Spleen (tissue), 11 donors: ENCODE measurements around the gene CCL21. TPM values are rescaled to one million over a fixed set of nuclear protein-coding genes. Genes with fewer than 3 reads are reported as not detected.

Experiments used
- DNase-seq: peaks from one replicate; pipeline ENCODE4 v3.0.0-alpha.2; 2020
- H3K27ac ChIP-seq, 8 donors: fragments of 200-600 bp; sonication (generic) in 7 of 8; 1 replicate in 4 of 8; 2 replicates in 4 of 8; pipeline versions ENCODE4 v1.5.0 to v1.8.0; 2016 to 2021; ENCODE audit warnings: inconsistent platforms in 4 of 8, mild to moderate bottlenecking in 4 of 8, moderate library complexity in 1 of 8
- H3K27me3 ChIP-seq, 7 donors: fragments of 200-600 bp; sonication (generic) in 6 of 7; replicated peaks in 1 of 7; 1 replicate in 4 of 7; 2 replicates in 3 of 7; pipeline versions ENCODE4 v1.5.0 to v1.8.0; 2016 to 2021; ENCODE audit warnings: inconsistent platforms in 3 of 7, mild to moderate bottlenecking in 1 of 7
- H3K36me3 ChIP-seq, 6 donors: fragments of 200-600 bp; sonication (generic) in 5 of 6; 1 replicate in 4 of 6; 2 replicates in 2 of 6; pipeline versions ENCODE4 v1.5.0 to v1.8.0; 2016 to 2021; ENCODE audit warnings: inconsistent platforms in 2 of 6
- H3K4me1 ChIP-seq, 6 donors: fragments of 200-600 bp; sonication (generic) in 5 of 6; 1 replicate in 3 of 6; 2 replicates in 3 of 6; pipeline versions ENCODE4 v1.5.0 to v1.8.0; 2016 to 2021; ENCODE audit warnings: inconsistent platforms in 3 of 6
- H3K4me3 ChIP-seq, 8 donors: fragments of 200-600 bp; sonication (generic) in 7 of 8; 1 replicate in 4 of 8; 2 replicates in 4 of 8; pipeline versions ENCODE4 v1.5.0 to v1.8.0; 2016 to 2021; ENCODE audit warnings: inconsistent platforms in 4 of 8, mild to moderate bottlenecking in 4 of 8, moderate library complexity in 2 of 8
- H3K9me3 ChIP-seq, 8 donors: fragments of 200-600 bp; sonication (generic) in 7 of 8; 1 replicate in 4 of 8; 2 replicates in 4 of 8; pipeline versions ENCODE4 v1.5.0 to v1.8.0; 2016 to 2021; ENCODE audit warnings: inconsistent platforms in 4 of 8
- POLR2A ChIP-seq, 3 donors: fragments of 450-650 bp; IDR thresholded peaks; one replicate each; pipeline ENCODE4 v1.5.1; 2017; ENCODE audit warnings: antibody characterized with exemption in 3 of 3, mild to moderate bottlenecking in 1 of 3
- POLR2AphosphoS5 ChIP-seq, 3 donors: sonication (generic); formaldehyde crosslinking; IDR thresholded peaks; one replicate each; pipeline ENCODE4 v1.5.1; 2017; ENCODE audit warnings: antibody characterized with exemption in 3 of 3
- WGBS, 5 donors: extraction: QIAGEN DNeasy Blood & Tissue Kit in 3 of 5; methylation state at CpG; one replicate each; pipeline versions ENCODE4 v1.1.5 to v1.1.7; 2013 to 2018; 5-methylcytosine and 5-hydroxymethylcytosine counted together
- intact Hi-C: fragments of 100-400 bp; cut with DNase I; formaldehyde crosslinking; loops from one replicate; pipeline ENCODE4 v1.15.0; 2023; ENCODE audit warnings: low total_unique reads
- polyA plus RNA-seq, 3 donors: library from polyadenylated mRNA; stranded (reverse); fragments of 200-250 nt; gene quantifications; one replicate each; pipeline ENCODE4 v1.2.1, GENCODE V29; 2013
- total RNA-seq, 7 donors: library from RNA; depleted of rRNA in 3 of 7; stranded (reverse); fragments of >200 nt in 3 of 7; fragmentation: NEBNext Ultra II Directional in 4 of 7; extraction: Animal tissue kit (Norgen Biotek cat#: 25700) in 4 of 7; gene quantifications; one replicate each; pipeline versions ENCODE4 v1.1.0 to v1.2.1, GENCODE V29; 2016 to 2021
- TF ChIP-seq, protein P1 (sequence below), 11 experiments: fragments of 200-600 bp in 7 of 11; fragments of 450-650 bp in 4 of 11; sonication (generic) in 4 of 11; IDR thresholded peaks in 8 of 11; conservative IDR thresholded peaks in 3 of 11; 1 replicate in 7 of 11; 2 replicates in 4 of 11; pipeline versions ENCODE4 v1.4.0 to v1.8.0; 2016 to 2021; ENCODE audit warnings: antibody characterized with exemption in 11 of 11, inconsistent platforms in 4 of 11, mild to moderate bottlenecking in 1 of 11
- donor health status: healthy with polysubstance abuse.
- donor health status: DM: no; HTN: no; CAD: no; lungs with moderate emphysema.
- donor health status: DM: no; HTN: no; CAD: no.
- donor health status: Bipolar disorder and iron deficiency.
- donor health status: healthy.
- donor health status: DM: no; HTN: no; CAD: no.
- donor health status: DM: yes; HTN: yes; CAD: no.

CCL21 gene
- total and polyA plus RNA-seq, 10 donors = 45.1 to 367 (median 186) TPM

DNA sequence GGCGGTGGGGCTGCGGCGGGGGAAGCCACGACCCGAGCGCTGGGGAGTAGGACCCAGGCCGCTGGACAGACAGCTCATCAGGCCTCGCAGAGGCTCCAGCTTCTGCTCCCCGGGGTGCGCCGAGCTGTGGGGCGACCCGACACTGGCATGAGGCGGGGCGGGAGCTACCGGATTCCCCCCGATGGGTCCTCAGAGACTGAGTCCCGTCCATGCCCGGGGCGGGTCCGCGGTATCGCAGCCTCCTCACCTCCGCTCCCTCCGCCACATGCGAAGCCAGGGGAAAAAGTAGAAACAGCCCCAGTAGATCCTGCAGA is 44.9 kb downstream of the CCL21 start:
- Histone ChIP-seq H3K27ac (peak overlapping the region; percentile 82 to 98 (median 97)), H3K9me3 (peaks cover 0 to 10% (median 8%) of the 10 kb centered on the region in 8 donors), H3K4me1 (peaks cover 3 to 46% (median 21%) of the 10 kb centered on the region in 6 donors), H3K27me3 (no peaks in the 10 kb centered on the region), H3K4me3 (peak overlapping the region; percentile 45 to 76 (median 60)), H3K36me3 (peaks cover 0 to 35% (median 2%) of the 10 kb centered on the region in 6 donors)
- TF ChIP-seq POLR2AphosphoS5 (IDR thresholded peaks at IDR 0.05) (peak in 2 of 3 donors; percentile 2 to 73), POLR2A (IDR thresholded peaks at IDR 0.05) (no peak)
- TF ChIP-seq, protein P1, sequence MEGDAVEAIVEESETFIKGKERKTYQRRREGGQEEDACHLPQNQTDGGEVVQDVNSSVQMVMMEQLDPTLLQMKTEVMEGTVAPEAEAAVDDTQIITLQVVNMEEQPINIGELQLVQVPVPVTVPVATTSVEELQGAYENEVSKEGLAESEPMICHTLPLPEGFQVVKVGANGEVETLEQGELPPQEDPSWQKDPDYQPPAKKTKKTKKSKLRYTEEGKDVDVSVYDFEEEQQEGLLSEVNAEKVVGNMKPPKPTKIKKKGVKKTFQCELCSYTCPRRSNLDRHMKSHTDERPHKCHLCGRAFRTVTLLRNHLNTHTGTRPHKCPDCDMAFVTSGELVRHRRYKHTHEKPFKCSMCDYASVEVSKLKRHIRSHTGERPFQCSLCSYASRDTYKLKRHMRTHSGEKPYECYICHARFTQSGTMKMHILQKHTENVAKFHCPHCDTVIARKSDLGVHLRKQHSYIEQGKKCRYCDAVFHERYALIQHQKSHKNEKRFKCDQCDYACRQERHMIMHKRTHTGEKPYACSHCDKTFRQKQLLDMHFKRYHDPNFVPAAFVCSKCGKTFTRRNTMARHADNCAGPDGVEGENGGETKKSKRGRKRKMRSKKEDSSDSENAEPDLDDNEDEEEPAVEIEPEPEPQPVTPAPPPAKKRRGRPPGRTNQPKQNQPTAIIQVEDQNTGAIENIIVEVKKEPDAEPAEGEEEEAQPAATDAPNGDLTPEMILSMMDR (IDR thresholded peaks at IDR 0.05 in 8 of 11, conservative IDR thresholded peaks at IDR 0.05 in 3 of 11) = peak in 2 of 11 experiments; percentile 9 to 39
- intact Hi-C loops = no loop called here
- WGBS, 5 donors = 0 to 2% (median 1%) methylated on average over 13 to 26 of the region's 26 CpGs
- peak; percentile 94 for DNase-seq

DNA sequence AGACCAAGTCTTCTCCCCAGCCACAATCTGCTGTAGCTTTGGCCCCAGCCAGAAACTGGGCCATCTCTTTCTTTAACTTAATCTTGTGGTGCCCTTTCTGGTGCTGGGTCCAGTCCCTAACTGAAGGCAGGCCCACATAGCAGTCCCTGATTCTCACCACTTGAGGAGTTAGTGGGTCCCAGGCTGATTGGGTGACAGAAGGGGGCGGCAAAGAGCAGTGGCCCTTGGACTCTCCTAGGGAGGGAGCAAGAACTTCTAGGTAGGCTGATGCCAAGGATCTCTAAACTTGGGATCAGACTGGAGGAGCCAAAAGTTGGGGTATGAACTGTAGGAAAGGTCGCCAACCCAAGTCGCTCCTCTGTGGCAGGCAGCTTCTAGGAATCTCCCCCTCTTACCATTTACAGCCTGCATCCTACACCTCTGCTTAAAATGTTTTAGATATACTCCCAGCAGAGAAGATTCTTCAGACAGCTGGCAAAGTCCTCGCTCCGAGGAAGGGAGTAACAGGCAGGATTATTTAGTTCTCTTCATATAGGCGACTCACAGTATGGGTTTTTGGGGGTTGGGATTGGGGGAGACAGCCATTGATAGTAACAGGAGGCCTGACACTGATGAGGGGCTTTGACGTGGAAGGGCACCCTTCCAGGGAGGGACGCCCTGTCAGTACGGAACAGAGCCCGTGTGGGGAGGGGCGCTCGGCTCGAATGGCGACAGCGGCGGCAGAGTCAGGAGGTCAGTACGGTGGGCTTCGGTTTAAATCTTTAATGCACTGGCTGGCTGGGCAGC is 45.5 kb downstream of the CCL21 start:
- peaks cover 3 to 46% (median 21%) of the 10 kb centered on the region in 6 donors for H3K4me1 ChIP-seq
- peak overlapping the region; percentile 45 to 76 (median 60) for H3K4me3 ChIP-seq
- H3K27me3 ChIP-seq = no peaks in the 10 kb centered on the region
- WGBS, 5 donors = 9 to 19% (median 15%) methylated on average over 18 of the region's 18 CpGs
- peak; percentile 85 for DNase-seq
- peaks cover 0 to 37% (median 4%) of the 10 kb centered on the region in 6 donors for H3K36me3 ChIP-seq
- no peak for TF ChIP-seq POLR2AphosphoS5 (IDR thresholded peaks at IDR 0.05)
- TF ChIP-seq, protein P1 (IDR thresholded peaks at IDR 0.05 in 8 of 11, conservative IDR thresholded peaks at IDR 0.05 in 3 of 11) = peak in 10 of 11 experiments; percentile 30 to 86 (median 77)
- intact Hi-C loops = no loop called here
- H3K9me3 ChIP-seq = peaks cover 0 to 4% (median 3%) of the 10 kb centered on the region in 8 donors
- peak overlapping the region; percentile 82 to 98 (median 97) for H3K27ac ChIP-seq

DNA sequence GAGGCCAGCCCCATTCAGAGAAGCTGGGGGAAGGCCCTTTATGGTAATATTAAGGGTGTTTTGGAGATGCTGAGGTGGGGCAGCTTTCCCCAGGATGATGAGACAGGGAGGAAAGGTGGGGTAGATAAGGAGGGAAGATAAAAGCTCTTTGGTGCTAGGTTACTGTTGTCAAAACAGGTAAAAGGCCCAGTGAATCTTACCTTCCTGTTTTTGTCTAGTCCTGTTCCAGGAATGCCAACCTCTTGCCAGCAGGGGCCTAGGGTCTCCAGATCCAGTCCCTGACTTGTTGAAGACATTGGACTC is 46.7 kb downstream of the CCL21 start:
- no peaks in the 10 kb centered on the region for H3K27me3 ChIP-seq
- DNase-seq = no peak
- H3K27ac ChIP-seq = peak overlapping the region in 2 of 8 donors; percentile 97 to 98
- no peak overlapping the region for H3K4me3 ChIP-seq
- no peak for TF ChIP-seq POLR2A (IDR thresholded peaks at IDR 0.05)
- no peak for TF ChIP-seq POLR2AphosphoS5 (IDR thresholded peaks at IDR 0.05)
- TF ChIP-seq, protein P1 (IDR thresholded peaks at IDR 0.05 in 8 of 11, conservative IDR thresholded peaks at IDR 0.05 in 3 of 11) = no peak
- intact Hi-C loops = no loop called here
- peaks cover 3 to 46% (median 21%) of the 10 kb centered on the region in 6 donors for H3K4me1 ChIP-seq
- H3K36me3 ChIP-seq = peaks cover 0 to 31% (median 4%) of the 10 kb centered on the region in 6 donors
- no peaks in the 10 kb centered on the region for H3K9me3 ChIP-seq

DNA sequence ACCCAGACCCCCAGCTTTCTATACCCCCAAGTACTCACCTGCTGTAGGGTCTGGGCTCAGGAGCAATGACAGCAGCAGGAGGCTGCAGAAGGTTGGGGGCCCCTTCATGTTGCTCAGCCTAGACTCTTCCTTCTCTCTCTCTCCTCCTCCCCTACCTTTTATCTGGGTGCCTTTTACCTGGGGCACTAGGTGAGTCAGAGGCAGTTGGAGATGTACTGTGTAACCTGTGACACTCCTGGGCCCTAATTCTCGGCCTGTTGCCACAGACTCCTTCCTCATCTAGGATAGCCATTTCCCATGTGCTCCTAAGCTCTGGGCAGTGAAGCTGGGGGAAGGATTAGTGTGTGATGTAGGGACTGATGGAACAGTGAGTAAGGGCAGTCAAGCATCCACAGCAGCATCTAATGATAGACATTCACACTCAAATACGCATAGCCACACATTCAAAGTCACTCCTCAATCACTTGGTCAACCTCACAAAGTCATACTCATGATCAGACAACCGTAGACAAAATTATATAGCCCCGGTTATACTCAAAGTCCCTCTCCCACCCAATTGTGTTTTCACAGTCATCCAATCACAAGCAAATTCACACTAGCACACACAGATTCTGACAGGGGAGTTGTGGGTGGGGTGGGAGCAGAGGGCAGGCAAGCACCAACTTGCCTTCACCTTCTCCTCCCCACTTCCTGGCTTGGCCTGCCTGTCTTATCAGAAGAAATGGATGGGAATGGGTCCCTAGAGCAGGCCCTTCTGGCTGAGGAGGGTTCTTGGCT is 47.2 kb downstream of the CCL21 start, which contains the start of gene CCL27:
CCL27 (minus strand) TSS at position 132 of the 777 bp plus-strand sequence; CDS start at position 108, 24 bp downstream.
- no peak for DNase-seq
- intact Hi-C loops = no loop called here
- no peak for TF ChIP-seq POLR2A (IDR thresholded peaks at IDR 0.05)
- TF ChIP-seq, protein P1 (IDR thresholded peaks at IDR 0.05 in 8 of 11, conservative IDR thresholded peaks at IDR 0.05 in 3 of 11) = no peak
- TF ChIP-seq POLR2AphosphoS5 (IDR thresholded peaks at IDR 0.05) = no peak
- no peak within 1 kb of the TSS for H3K4me3 ChIP-seq
- H3K9me3 ChIP-seq = no peaks in the 10 kb centered on the region
- 87 to 96% (median 93%) methylated on average over 4 of the region's 4 CpGs for WGBS, 5 donors
- H3K4me1 ChIP-seq = peaks cover 3 to 46% (median 21%) of the 10 kb centered on the region in 6 donors
- H3K27ac ChIP-seq = peak within 1 kb of the TSS in 2 of 8 donors; percentile 97 to 98
- no peaks in the 10 kb centered on the region for H3K27me3 ChIP-seq
- peaks cover 0 to 26% (median 4%) of the 10 kb centered on the region in 6 donors for H3K36me3 ChIP-seq
